ENCODE data around the gene FSHR. TPM values are rescaled to one million over a fixed set of nuclear protein-coding genes. Genes with fewer than 3 reads are reported as not detected.

FSHR gene
- total RNA-seq, 1 donor from 2014 or later = not detected

- TF ChIP-seq CTCF (IDR thresholded peaks at IDR 0.05) = no peak
- H3K27me3 Mint-ChIP-seq (ENCODE audit: low read depth) = peaks cover 15% of the 10 kb centered on the region
These were observed 221.6 kb downstream of the FSHR start for GRCh38 chr2:48932667-48933066.

DNA sequence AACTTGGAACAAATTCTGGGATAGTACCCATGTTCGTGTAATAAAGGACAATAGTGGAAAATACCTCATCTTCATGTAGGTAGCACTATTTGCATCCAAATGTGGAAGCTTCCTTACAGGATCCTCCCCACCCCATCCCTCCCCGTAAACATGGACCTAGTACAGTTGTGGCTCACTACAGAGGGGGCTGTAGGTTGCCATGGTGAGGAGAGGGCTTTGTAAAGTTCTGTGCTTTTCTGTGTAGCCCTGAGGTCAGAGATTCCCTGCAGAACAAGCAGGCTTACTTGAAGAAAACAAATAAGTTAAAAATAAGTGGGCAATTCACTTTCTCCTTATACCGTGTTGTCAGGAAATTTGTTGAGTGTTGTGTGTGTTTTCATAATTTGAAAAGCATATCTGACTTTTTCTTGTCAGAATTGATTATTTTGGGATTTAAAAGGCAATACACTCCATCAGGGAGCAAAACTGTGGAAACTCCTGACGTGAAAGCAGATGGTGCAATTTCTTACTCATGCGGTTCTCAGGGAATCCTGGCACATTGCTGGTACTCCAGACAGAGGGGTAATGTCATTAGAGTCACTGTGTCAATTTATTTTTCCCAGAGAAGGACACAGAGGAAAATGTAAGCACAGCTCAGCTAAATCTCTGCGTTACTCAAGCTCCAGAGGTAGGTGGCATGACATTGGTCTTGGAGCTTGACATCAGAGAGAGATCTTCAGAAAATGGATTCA is 224.6 kb downstream of the FSHR start:
- no peak for TF ChIP-seq CTCF (IDR thresholded peaks at IDR 0.05)
- no peaks in the 10 kb centered on the region for H3K36me3 Mint-ChIP-seq (ENCODE audit: low read depth)
- peaks cover 4% of the 10 kb centered on the region for H3K9me3 Mint-ChIP-seq (ENCODE audit: low read depth)
- no peak overlapping the region for H3K27ac Mint-ChIP-seq (ENCODE audit: unreplicated experiment)
- H3K27me3 Mint-ChIP-seq (ENCODE audit: low read depth) = peaks cover 13% of the 10 kb centered on the region
- H3K4me3 Mint-ChIP-seq (ENCODE audit: unreplicated experiment) = no peak overlapping the region
- no peaks in the 10 kb centered on the region for H3K4me1 Mint-ChIP-seq (ENCODE audit: low read depth)
- DNase-seq (ENCODE audit: low spot score) = no peak

More at GRCh38 chr2:48932667-48933066, 221.6 kb downstream of the FSHR start:
- H3K27ac Mint-ChIP-seq (ENCODE audit: unreplicated experiment) = no peak overlapping the region
- no peaks in the 10 kb centered on the region for H3K4me1 Mint-ChIP-seq (ENCODE audit: low read depth)
- H3K9me3 Mint-ChIP-seq (ENCODE audit: low read depth) = no peaks in the 10 kb centered on the region
- DNase-seq (ENCODE audit: low spot score) = no peak
- no peak overlapping the region for H3K4me3 Mint-ChIP-seq (ENCODE audit: unreplicated experiment)
- H3K36me3 Mint-ChIP-seq (ENCODE audit: low read depth) = no peaks in the 10 kb centered on the region

DNA sequence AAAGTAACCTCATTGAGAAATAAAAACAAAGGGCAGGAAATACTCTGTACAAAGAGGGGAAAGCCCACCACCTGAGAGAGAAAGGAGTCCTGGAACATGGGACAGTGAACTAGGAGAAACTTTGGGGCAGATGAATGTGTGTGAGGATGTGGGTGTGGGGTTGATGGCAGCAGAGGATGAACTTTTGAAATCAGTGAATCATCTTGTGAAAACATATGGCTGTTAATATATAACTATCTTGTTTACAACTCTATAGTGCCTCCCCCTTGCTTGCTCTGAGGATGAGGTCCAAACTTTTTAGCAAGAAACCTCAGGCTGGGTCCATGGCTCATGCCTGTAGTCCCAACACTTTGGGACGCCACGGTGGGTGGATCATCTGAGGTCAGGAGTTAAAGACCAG is 227.0 kb downstream of the FSHR start:
- no peak overlapping the region for H3K27ac Mint-ChIP-seq (ENCODE audit: unreplicated experiment)

GRCh38 chr2:48915884-48916283 is 238.4 kb downstream of the FSHR start:
- H3K27me3 Mint-ChIP-seq (ENCODE audit: low read depth) = peaks cover 6% of the 10 kb centered on the region
- peaks cover 10% of the 10 kb centered on the region for H3K9me3 Mint-ChIP-seq (ENCODE audit: low read depth)
- no peaks in the 10 kb centered on the region for H3K4me1 Mint-ChIP-seq (ENCODE audit: low read depth)
- no peak for DNase-seq (ENCODE audit: low spot score)
- no peak for TF ChIP-seq CTCF (IDR thresholded peaks at IDR 0.05)
- no peak overlapping the region for H3K27ac Mint-ChIP-seq (ENCODE audit: unreplicated experiment)
- peaks cover 1% of the 10 kb centered on the region for H3K36me3 Mint-ChIP-seq (ENCODE audit: low read depth)
- H3K4me3 Mint-ChIP-seq (ENCODE audit: unreplicated experiment) = no peak overlapping the region

More for the DNA sequence above, 227.0 kb downstream of the FSHR start:
- no peak for DNase-seq (ENCODE audit: low spot score)
- H3K36me3 Mint-ChIP-seq (ENCODE audit: low read depth) = no peaks in the 10 kb centered on the region
- peaks cover 17% of the 10 kb centered on the region for H3K27me3 Mint-ChIP-seq (ENCODE audit: low read depth)
- no peak overlapping the region for H3K4me3 Mint-ChIP-seq (ENCODE audit: unreplicated experiment)
- TF ChIP-seq CTCF (IDR thresholded peaks at IDR 0.05) = no peak
- no peaks in the 10 kb centered on the region for H3K4me1 Mint-ChIP-seq (ENCODE audit: low read depth)
- peaks cover 12% of the 10 kb centered on the region for H3K9me3 Mint-ChIP-seq (ENCODE audit: low read depth)

- Mint-ChIP-seq H3K27ac (ENCODE audit: unreplicated experiment) (no peak overlapping the region), H3K36me3 (ENCODE audit: low read depth) (peaks cover 1% of the 10 kb centered on the region), H3K27me3 (ENCODE audit: low read depth) (peaks cover 6% of the 10 kb centered on the region), H3K4me3 (ENCODE audit: unreplicated experiment) (no peak overlapping the region), H3K4me1 (ENCODE audit: low read depth) (no peaks in the 10 kb centered on the region), H3K9me3 (ENCODE audit: low read depth) (peaks cover 8% of the 10 kb centered on the region)
- no peak for DNase-seq (ENCODE audit: low spot score)
- TF ChIP-seq CTCF (IDR thresholded peaks at IDR 0.05) = no peak
These were observed 239.1 kb downstream of the FSHR start for GRCh38 chr2:48915227-48915626.

All from chondrocyte (in vitro differentiated cells).